ENCODE results near the gene EGFL7. TPM values are rescaled to one million over a fixed set of nuclear protein-coding genes. Genes with fewer than 3 reads are reported as not detected.
A peak's percentile ranks its signal among the peaks of the same experiment; 100 is the strongest.

The EGFL7 gene
- total RNA-seq, 4 donors from 2014 or later, result 119 to 1,791 (median 307) TPM

DNA sequence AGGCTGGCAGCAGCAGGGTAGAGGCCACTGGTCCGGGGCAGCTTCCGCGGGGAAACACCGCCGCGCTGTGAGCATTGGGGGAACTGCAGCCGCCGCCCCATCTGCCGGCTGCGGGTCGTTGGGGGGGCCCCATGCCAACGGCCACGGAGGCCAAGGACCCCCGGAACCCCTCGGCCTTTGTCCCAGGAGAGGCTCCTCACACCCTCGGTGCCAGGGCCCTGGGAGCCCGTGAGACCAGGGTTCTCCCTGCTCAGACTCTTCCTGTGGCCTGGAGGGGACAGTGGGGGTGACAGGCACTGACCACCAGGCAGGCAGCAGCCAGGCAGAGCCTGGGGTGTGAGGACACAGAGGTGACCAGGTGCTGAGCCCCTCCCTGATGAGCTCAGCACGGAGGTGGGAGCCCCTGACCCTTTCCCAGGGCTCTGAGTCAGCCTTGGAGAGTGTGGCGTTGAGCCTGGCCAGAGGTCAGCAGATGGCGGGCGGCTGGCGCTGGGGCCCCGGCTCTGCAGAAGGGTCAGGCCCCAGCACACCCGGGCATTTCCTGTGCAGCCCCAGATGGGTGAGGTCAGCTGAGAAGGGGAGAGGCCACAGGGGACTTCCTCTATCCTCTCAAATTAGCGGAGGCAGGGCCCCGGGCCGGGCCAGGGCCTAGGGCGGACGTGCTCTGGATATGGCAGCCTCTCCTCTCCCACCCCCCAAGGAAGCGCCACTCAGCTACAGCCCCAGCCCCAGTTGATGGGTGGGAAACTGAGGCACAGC lies 17.9 kb upstream of the EGFL7 start:
- peak; percentile 54 to 67 for DNase-seq
- Histone ChIP-seq H3K4me1 (no peaks in the 10 kb centered on the region), H3K27me3 (peaks cover 0 to 7% of the 10 kb centered on the region in 2 donors), H3K36me3 (no peaks in the 10 kb centered on the region), H3K4me3 (no peak overlapping the region), H3K9me3 (no peaks in the 10 kb centered on the region), H3K27ac (peak overlapping the region; percentile 20 to 62)
- TF ChIP-seq CTCF (IDR thresholded peaks at IDR 0.05) (peak; percentile 47 to 76 (median 60)), POLR2A (IDR thresholded peaks at IDR 0.05) (no peak)
- intact Hi-C loops (cut with DNase I; ENCODE audit: low total_unique reads), result no loop called here

DNA sequence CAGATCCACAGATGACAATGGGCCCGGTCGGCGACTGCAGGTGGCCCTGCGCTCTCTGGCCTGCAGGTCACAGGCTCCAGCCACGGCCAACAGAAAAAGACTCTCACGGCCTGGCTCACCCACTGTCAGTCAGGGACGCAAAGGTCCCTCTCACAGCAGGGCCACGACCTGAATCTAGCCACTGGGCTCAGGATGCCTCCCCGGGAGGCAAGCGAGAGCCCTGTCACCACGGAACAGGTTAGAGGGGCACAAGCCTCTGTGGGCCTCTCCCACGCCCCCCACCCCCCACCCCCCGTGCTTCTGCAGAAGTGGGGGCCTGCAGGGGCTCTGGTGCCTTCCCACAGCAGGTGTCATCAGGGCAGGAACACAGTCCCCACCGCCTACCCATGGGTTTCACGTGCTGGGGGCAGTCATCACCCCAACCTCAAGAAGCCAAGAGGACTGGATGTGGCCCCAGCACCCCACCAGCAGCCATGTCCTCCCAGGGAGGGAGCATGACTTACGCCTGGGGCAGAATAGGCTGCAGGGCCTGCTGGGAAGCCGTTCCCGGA lies 17.3 kb upstream of the EGFL7 start:
- peaks cover 0 to 7% of the 10 kb centered on the region in 2 donors for H3K27me3 ChIP-seq
- intact Hi-C loops (cut with DNase I; ENCODE audit: low total_unique reads), result no loop called here
- peak overlapping the region in 1 of 2 donors; percentile 62 for H3K27ac ChIP-seq
- no peaks in the 10 kb centered on the region for H3K36me3 ChIP-seq
- H3K4me3 ChIP-seq, result no peak overlapping the region
- TF ChIP-seq POLR2A (IDR thresholded peaks at IDR 0.05) (no peak), CTCF (IDR thresholded peaks at IDR 0.05) (no peak)
- H3K4me1 ChIP-seq, result no peaks in the 10 kb centered on the region
- no peak for DNase-seq
- no peaks in the 10 kb centered on the region for H3K9me3 ChIP-seq

DNA sequence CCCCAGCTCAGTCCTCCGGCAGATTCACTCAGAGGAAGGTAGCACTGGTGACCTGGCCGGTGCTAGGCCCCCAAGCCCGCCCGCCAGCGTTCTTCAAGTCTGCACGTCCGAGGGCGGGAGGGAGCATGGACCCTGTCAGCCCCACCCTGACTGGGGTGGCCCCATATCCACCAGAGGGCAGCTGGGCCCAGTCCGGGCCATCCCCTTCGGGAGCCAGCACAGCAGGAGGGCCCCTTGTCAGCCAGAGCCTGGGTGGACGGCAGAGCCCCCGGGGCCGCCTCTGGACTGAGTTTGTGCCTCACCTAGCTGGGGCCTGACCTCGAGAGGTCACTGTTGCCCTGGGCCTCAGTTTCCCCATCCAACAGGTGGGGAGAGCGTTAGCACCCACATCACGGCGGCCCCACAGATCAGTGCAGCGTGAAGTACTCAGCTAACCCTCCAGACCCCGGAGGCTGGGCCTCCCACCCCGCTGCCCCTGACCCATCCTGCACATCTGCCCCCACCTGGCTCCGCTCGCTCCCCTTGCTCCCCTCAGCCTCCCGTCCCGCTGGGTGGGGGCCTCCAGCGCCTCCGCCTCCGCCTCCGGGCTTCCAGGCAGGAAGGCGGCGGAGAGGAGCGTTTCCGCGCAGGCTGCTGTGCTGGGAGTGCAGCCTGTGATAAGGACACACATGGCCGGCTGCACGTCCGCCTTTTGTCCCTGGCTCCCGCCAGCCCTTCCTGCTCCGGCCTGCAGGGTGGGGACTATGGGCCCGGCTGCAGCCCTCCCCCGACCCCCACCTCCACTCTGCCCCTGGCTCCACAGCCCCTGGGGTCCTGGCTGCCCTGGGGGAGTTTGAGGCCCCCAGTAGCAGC lies 16.6 kb upstream of the EGFL7 start:
- peak overlapping the region; percentile 22 to 62 for H3K27ac ChIP-seq
- H3K9me3 ChIP-seq, result no peaks in the 10 kb centered on the region
- H3K4me1 ChIP-seq, result no peaks in the 10 kb centered on the region
- H3K4me3 ChIP-seq, result no peak overlapping the region
- TF ChIP-seq CTCF (IDR thresholded peaks at IDR 0.05) (peak in 1 of 4 experiments; percentile 19), POLR2A (IDR thresholded peaks at IDR 0.05) (no peak)
- no peaks in the 10 kb centered on the region for H3K36me3 ChIP-seq
- DNase-seq, result peak in 1 of 2 donors; percentile 56
- peaks cover 0 to 7% of the 10 kb centered on the region in 2 donors for H3K27me3 ChIP-seq
- intact Hi-C loops (cut with DNase I; ENCODE audit: low total_unique reads), result no loop called here

DNA sequence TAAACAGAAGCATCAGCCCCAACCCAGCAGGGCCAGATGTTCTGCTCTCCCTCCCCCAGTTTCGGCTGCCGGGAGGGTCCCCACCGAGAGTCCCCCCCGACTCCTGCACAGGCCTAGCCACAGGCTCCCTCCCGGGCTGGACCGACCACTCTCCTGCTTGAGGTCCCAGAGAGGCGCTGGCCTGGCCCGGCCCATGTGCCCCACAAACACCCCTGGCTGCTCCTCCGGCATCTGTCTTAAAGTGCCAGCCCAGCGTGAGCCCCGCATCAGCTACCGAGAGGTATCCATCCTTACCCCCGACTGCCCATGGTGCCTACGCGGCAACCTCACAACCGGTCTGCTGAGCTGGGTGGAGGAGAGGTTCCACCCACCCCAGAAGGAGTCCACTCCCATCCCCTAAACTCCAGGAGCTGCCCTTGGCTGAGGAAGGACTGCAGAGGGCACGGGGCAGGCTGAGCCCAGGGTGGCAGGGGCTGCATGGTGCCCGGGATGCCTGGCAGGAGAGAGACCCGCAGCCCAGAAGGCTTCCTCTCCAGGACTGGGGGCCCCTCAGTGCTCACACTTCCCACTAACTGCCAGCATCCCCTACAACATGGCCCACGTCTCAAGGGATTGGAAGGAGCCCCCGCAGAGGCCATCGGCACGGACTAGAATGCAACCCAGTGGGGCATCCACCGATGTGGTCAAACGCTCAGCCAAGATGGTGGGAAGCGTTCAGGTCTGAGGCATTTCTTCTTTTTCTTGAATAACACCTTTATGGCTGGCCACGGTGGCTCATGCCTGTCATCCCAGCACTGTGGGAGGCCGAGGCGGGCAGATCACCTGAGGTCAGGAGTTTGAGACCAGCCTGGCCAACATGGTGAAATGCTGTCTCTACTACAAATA lies 15.6 kb upstream of the EGFL7 start:
- Histone ChIP-seq H3K4me3 (no peak overlapping the region), H3K27ac (peak overlapping the region; percentile 22 to 55), H3K36me3 (no peaks in the 10 kb centered on the region), H3K9me3 (no peaks in the 10 kb centered on the region), H3K27me3 (peaks cover 0 to 7% of the 10 kb centered on the region in 2 donors), H3K4me1 (no peaks in the 10 kb centered on the region)
- DNase-seq, result no peak
- intact Hi-C loops (cut with DNase I; ENCODE audit: low total_unique reads), result no loop called here
- no peak for TF ChIP-seq POLR2A (IDR thresholded peaks at IDR 0.05)
- no peak for TF ChIP-seq CTCF (IDR thresholded peaks at IDR 0.05)

Data from uterus (tissue), 4 donors.